H54 (cell line): ENCODE measurements around the gene CNIH2.
"Not testable (repeated sequence)": the region's sequence is repeated elsewhere in the genome, so short reads cannot be mapped to it uniquely, and the experiment has no call there.

ENCODE experiments used
- DNase-seq: peaks from one replicate; pipeline ENCODE4 v3.0.0; 2011; ENCODE audit warnings: low spot score, mixed read lengths; ENCODE audit not compliant: insufficient read length
- FAIRE-seq: peaks from 3 replicates; lab custom pipeline; 2011; peaks lifted over from hg19 to GRCh38; lab: Jason Lieb, UNC
- POLR2A ChIP-seq: IDR thresholded peaks from 2 replicates; pipeline ENCODE4 v1.6.1; 2011; ENCODE audit warnings: low read depth, mild to moderate bottlenecking, low read length

Gene CNIH2

GRCh38 chr11:66314561-66315497 lies 36.9 kb downstream of the CNIH2 start:
- no peak for TF ChIP-seq POLR2A
- DNase-seq (no peak), FAIRE-seq (no peak)

- TF ChIP-seq POLR2A, result no peak
- no peak for DNase-seq
- no peak for FAIRE-seq
Observed at GRCh38 chr11:66315498-66315885, 37.5 kb downstream of the CNIH2 start.

- DNase-seq, result no peak
- TF ChIP-seq POLR2A, result no peak
- FAIRE-seq, result no peak
Observed at GRCh38 chr11:66315921-66316811, 38.2 kb downstream of the CNIH2 start.

GRCh38 chr11:66316849-66317251 lies 38.9 kb downstream of the CNIH2 start, which contains the start of gene CD248:
TSS of gene CD248 (minus strand) at chr11:66317044. CDS start at chr11:66317027, 17 bp downstream.
- FAIRE-seq (no peak), DNase-seq (no peak)
- no peak for TF ChIP-seq POLR2A

GRCh38 chr11:66317322-66317722 lies 39.3 kb downstream of the CNIH2 start:
- FAIRE-seq (no peak), DNase-seq (no peak)
- no peak for TF ChIP-seq POLR2A

GRCh38 chr11:66317723-66318599 lies 40.0 kb downstream of the CNIH2 start:
- no peak for TF ChIP-seq POLR2A
- FAIRE-seq (no peak), DNase-seq (no peak)

GRCh38 chr11:66318600-66318970 lies 40.6 kb downstream of the CNIH2 start:
- FAIRE-seq (no peak), DNase-seq (no peak)
- no peak for TF ChIP-seq POLR2A

GRCh38 chr11:66320289-66320688 lies 42.3 kb downstream of the CNIH2 start:
- FAIRE-seq, DNase-seq: not testable (repeated sequence)

- not testable (repeated sequence) for FAIRE-seq, DNase-seq
Observed at GRCh38 chr11:66320748-66321147, 42.8 kb downstream of the CNIH2 start.

GRCh38 chr11:66321606-66322005 lies 43.6 kb downstream of the CNIH2 start:
- TF ChIP-seq POLR2A, result no peak
- FAIRE-seq, result no peak
- DNase-seq, result no peak

GRCh38 chr11:66322732-66323427 lies 44.9 kb downstream of the CNIH2 start:
- DNase-seq, result no peak
- FAIRE-seq, result no peak
- TF ChIP-seq POLR2A, result no peak

- DNase-seq (no peak), FAIRE-seq (no peak)
Observed at GRCh38 chr11:66323684-66324083, 45.7 kb downstream of the CNIH2 start.

GRCh38 chr11:66324664-66325063 lies 46.7 kb downstream of the CNIH2 start:
- FAIRE-seq (no peak), DNase-seq (no peak)
- TF ChIP-seq POLR2A, result no peak

More at GRCh38 chr11:66323684-66324083, 45.7 kb downstream of the CNIH2 start:
- no peak for TF ChIP-seq POLR2A
